HL-60 (cell line): ENCODE measurements around the gene PRIMA1.

Experiments used
- DNase-seq, 2 experiments: peaks; one replicate each; pipeline ENCODE4 v3.0.0-alpha.2; 2010 to 2020; ENCODE audit warnings: low read depth in 1 of 2, low spot score in 1 of 2
- H3K27ac ChIP-seq: fragments of 250-450 bp; sonication (Bioruptor Pico); replicated peaks from 2 replicates; pipeline ENCODE4 v1.5.1; 2020; ENCODE audit warnings: mild to moderate bottlenecking, moderate library complexity
- H3K27me3 ChIP-seq: fragments of 250-450 bp; sonication (Bioruptor Pico); 2 replicates; pipeline ENCODE4 v1.5.1; 2021; ENCODE audit warnings: mild to moderate bottlenecking, moderate library complexity; ENCODE audit not compliant: insufficient read depth, poor library complexity, severe bottlenecking
- H3K4me3 ChIP-seq: replicated peaks from 2 replicates; pipeline ENCODE4 v1.5.1; 2011; ENCODE audit warnings: mild to moderate bottlenecking, control low read depth, low read length; ENCODE audit not compliant: insufficient read depth
- GABPA ChIP-seq: IDR thresholded peaks from 2 replicates; pipeline ENCODE4 v1.6.1; 2012; ENCODE audit warnings: low read depth
- POLR2AphosphoS5 ChIP-seq: IDR thresholded peaks from 2 replicates; pipeline ENCODE4 v1.6.1; 2012; ENCODE audit warnings: low read depth
- SPI1 ChIP-seq: IDR thresholded peaks from 2 replicates; pipeline ENCODE4 v1.6.1; 2012; ENCODE audit warnings: low read depth, mild to moderate bottlenecking, borderline replicate concordance
- TF ChIP-seq, protein P1 (sequence below): IDR thresholded peaks from one replicate; pipeline ENCODE4 v1.5.1; 2011; ENCODE audit warnings: low read length, control low read depth, inconsistent platforms; ENCODE audit not compliant: insufficient read depth
- TF ChIP-seq, protein P2 (sequence below): IDR thresholded peaks from 2 replicates; pipeline ENCODE4 v1.6.1; 2012; ENCODE audit warnings: low read depth; ENCODE audit not compliant: insufficient replicate concordance

PRIMA1 gene

DNA sequence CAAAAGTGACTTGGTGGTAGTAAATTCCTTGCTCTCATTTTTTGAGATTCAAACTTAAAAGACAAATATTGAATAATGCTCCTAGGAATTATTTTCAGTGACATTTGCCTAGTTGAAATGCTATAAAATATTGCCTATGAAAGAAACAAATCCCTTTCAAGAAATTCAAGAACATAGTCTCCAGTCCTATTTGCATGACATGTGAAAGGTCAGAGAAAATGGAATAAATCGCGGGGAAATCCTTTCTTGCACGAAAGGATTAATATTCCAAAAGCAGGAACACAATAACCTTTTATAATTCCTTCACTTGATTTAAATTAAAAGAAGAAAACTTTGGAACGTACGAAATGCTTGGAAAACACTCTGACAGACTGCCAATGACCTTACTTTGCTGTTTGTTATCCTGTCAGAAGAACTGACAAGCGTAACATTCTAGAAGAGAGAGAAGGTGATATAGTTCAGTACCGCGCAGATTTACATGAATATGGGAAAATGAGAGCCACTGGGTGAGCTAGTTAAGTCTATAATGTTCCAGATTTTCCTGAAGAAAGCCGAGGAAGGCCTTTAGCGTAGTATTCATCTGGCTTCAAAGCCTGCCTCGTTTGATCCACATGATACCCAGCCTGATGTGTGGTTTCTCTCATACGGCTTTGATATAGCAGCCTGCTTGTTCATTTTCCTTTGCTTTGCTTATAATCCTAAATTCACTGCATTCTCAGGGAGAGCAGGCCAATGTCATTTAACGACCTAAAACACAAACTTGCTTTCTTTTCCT, 103.0 kb downstream of the PRIMA1 start:
- DNase-seq = no peak
- no peak for TF ChIP-seq SPI1
- TF ChIP-seq POLR2AphosphoS5 = no peak
- peaks cover 3% of the 10 kb centered on the region for H3K27me3 ChIP-seq
- no peak overlapping the region for H3K27ac ChIP-seq
- H3K4me3 ChIP-seq = no peak overlapping the region

DNA sequence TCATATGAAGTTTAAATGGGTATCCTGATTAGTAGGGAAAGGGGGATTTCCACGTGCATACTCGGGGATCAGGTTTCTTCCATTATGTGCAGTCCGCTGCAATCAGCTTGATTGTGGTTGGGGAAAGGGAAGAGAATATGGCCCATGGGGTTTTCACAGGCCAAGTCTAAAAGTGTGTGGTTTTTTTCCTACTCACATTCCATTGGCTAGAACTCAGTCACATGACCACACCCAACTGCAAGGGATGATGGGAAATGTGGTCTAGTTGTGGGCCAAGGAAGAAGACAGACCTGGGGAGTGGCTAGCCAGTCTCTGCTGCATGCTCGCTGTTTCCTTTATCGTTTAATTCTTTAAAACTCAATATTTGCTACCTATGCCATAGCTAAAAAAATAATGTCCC, 105.1 kb downstream of the PRIMA1 start:
- Histone ChIP-seq H3K27me3 (peaks cover 3% of the 10 kb centered on the region), H3K27ac (no peak overlapping the region), H3K4me3 (no peak overlapping the region)
- DNase-seq = peak in 1 of 2 experiments; percentile 52
- TF ChIP-seq GABPA (no peak), POLR2AphosphoS5 (no peak), SPI1 (no peak)
- TF ChIP-seq, protein P1, sequence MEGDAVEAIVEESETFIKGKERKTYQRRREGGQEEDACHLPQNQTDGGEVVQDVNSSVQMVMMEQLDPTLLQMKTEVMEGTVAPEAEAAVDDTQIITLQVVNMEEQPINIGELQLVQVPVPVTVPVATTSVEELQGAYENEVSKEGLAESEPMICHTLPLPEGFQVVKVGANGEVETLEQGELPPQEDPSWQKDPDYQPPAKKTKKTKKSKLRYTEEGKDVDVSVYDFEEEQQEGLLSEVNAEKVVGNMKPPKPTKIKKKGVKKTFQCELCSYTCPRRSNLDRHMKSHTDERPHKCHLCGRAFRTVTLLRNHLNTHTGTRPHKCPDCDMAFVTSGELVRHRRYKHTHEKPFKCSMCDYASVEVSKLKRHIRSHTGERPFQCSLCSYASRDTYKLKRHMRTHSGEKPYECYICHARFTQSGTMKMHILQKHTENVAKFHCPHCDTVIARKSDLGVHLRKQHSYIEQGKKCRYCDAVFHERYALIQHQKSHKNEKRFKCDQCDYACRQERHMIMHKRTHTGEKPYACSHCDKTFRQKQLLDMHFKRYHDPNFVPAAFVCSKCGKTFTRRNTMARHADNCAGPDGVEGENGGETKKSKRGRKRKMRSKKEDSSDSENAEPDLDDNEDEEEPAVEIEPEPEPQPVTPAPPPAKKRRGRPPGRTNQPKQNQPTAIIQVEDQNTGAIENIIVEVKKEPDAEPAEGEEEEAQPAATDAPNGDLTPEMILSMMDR = no peak
- TF ChIP-seq, protein P2, sequence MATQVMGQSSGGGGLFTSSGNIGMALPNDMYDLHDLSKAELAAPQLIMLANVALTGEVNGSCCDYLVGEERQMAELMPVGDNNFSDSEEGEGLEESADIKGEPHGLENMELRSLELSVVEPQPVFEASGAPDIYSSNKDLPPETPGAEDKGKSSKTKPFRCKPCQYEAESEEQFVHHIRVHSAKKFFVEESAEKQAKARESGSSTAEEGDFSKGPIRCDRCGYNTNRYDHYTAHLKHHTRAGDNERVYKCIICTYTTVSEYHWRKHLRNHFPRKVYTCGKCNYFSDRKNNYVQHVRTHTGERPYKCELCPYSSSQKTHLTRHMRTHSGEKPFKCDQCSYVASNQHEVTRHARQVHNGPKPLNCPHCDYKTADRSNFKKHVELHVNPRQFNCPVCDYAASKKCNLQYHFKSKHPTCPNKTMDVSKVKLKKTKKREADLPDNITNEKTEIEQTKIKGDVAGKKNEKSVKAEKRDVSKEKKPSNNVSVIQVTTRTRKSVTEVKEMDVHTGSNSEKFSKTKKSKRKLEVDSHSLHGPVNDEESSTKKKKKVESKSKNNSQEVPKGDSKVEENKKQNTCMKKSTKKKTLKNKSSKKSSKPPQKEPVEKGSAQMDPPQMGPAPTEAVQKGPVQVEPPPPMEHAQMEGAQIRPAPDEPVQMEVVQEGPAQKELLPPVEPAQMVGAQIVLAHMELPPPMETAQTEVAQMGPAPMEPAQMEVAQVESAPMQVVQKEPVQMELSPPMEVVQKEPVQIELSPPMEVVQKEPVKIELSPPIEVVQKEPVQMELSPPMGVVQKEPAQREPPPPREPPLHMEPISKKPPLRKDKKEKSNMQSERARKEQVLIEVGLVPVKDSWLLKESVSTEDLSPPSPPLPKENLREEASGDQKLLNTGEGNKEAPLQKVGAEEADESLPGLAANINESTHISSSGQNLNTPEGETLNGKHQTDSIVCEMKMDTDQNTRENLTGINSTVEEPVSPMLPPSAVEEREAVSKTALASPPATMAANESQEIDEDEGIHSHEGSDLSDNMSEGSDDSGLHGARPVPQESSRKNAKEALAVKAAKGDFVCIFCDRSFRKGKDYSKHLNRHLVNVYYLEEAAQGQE = no peak

DNA sequence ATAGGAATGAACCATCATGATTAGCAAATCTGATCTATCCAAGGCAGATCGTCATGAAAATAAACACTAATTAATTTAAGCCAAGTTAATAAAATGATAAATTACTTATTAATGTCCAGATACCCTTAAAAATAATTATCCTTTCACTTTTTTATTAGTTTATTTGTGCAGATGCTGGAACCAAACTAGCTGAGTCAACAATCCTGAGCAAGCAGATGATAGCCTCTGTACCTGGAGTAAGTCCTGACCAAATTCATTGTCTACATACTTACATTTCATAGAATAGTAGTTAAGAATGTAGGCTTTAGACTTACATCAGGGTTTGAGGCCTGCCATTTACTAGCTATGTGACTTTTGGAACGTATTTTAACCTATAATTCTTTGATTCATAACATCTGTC, 105.8 kb downstream of the PRIMA1 start:
- H3K27me3 ChIP-seq = peaks cover 3% of the 10 kb centered on the region
- H3K4me3 ChIP-seq = no peak overlapping the region
- TF ChIP-seq, protein P1 = no peak
- TF ChIP-seq GABPA (no peak), SPI1 (no peak), POLR2AphosphoS5 (no peak)
- TF ChIP-seq, protein P2 = no peak
- H3K27ac ChIP-seq = no peak overlapping the region
- no peak for DNase-seq

DNA sequence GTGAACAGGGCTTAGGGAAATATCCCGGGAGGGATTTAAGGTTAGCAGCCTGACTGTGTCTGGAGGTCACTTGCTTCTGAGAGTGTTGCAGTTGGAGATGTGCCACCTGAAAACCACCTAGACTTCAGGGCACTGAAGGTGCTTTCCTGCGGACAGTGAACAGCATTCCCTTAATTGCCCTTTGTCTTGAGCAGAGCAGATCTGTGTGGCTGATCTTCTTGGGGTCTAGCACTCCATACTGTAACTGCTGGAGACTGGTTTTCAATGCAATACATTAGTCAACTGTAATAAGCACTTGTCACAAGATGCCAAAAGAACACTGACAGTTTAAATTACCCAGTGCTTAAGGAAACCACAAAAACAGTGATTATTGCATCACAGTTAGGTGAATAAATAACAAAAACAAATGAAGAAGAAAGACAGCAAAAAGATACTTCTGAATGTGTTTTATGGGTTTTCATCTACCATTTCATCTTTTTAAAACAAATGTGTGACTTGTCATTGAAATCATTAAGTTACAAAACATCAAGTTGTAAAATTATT, 111.8 kb downstream of the PRIMA1 start:
- TF ChIP-seq, protein P2 = no peak
- TF ChIP-seq POLR2AphosphoS5 = no peak
- no peak for TF ChIP-seq SPI1
- TF ChIP-seq, protein P1 = no peak
- TF ChIP-seq GABPA = no peak
- peak in 1 of 2 experiments; percentile 10 for DNase-seq
- H3K4me3 ChIP-seq = no peak overlapping the region
- peaks cover 3% of the 10 kb centered on the region for H3K27me3 ChIP-seq
- no peak overlapping the region for H3K27ac ChIP-seq
